Measurements from ENCODE around the gene PCBP1. TPM values are rescaled to one million over a fixed set of nuclear protein-coding genes. Genes with fewer than 3 reads are reported as not detected.
A peak's percentile ranks its signal among the peaks of the same experiment; 100 is the strongest.

PCBP1 gene
- total and polyA plus RNA-seq, 9 of the 15 experiments (the other 6 are each of a cell fraction or from before 2014, with no cell fraction given), result 19.2 to 407 (median 78.1) TPM

DNA sequence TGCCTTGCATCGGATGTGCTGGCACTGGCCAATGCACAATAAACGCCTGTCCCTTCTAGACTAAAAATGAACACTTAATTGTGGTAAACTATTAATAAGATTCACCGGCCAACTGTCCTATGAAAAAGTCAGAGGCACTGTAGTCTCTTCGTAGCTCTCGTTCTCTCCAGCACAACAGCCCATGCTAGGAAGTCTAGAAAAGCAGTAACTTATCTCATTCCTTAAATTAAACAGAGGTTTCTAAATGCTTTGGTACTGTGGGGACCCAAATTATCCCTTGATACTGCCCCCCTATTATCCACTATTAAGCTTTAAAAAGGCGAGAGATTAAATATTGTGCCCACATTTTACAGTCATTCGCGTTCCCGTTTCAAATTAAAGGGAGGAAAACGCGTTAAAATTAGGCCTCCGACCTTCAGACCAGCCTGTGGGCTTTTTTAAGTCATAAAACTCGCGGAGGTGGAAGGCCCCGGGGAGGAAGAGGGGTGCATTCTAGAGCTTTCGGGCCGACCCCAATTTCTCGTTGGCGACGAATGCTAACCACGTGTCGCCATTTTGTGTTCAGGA is 1.5 kb upstream of the PCBP1 start (continued):
- TF ChIP-seq BACH1 (tag; IDR thresholded peaks at IDR 0.05) (peak; percentile 93; the same call in 1 of the 2 replicates), HOXB6 (CRISPR knock-in tag; IDR thresholded peaks at IDR 0.05; ENCODE audit: borderline replicate concordance) (no peak), JUNB (CRISPR knock-in tag; conservative IDR thresholded peaks at IDR 0.05) (no peak), ARHGAP35 (IDR thresholded peaks at IDR 0.05; ENCODE audit: partially characterized antibody) (no peak), POLR3A (IDR thresholded peaks at IDR 0.05; ENCODE audit: borderline replicate concordance, extremely low read depth, insufficient read depth, insufficient read length) (no peak), ZNF24 (IDR thresholded peaks at IDR 0.05) (no peak), GATAD2A (IDR thresholded peaks at IDR 0.05) (no peak), ZFP30 (CRISPR knock-in tag; IDR thresholded peaks at IDR 0.05; ENCODE audit: borderline replicate concordance) (no peak), MYC (IDR thresholded peaks at IDR 0.05; ENCODE audit: low read depth, low read length) (peak; percentile 84; the same call in 1 of the 2 replicates), MYC (CRISPR knock-in tag; IDR thresholded peaks at IDR 0.05; ENCODE audit: borderline replicate concordance, low read depth) (no peak), DIDO1 (tag; IDR thresholded peaks at IDR 0.05; ENCODE audit: low read depth) (no peak), PHB (CRISPR knock-in tag; IDR thresholded peaks at IDR 0.05) (no peak), EGR1 (conservative IDR thresholded peaks at IDR 0.05) (no peak), ZNF311 (CRISPR knock-in tag; IDR thresholded peaks at IDR 0.05) (no peak), CBX3 (IDR thresholded peaks at IDR 0.05; ENCODE audit: borderline replicate concordance in 1 of 2, low read length in 2 of 2) (no peak; a peak in 1 of 3 replicates), CHD1 (IDR thresholded peaks at IDR 0.05; ENCODE audit: low read length) (peak; percentile 65), NEUROD1 (IDR thresholded peaks at IDR 0.05; ENCODE audit: borderline replicate concordance, low read depth, low read length, partially characterized antibody) (no peak), ZNF274 (IDR thresholded peaks at IDR 0.05; ENCODE audit: borderline replicate concordance, low read depth, low read length) (no peak), CBX8 (IDR thresholded peaks at IDR 0.05; ENCODE audit: borderline replicate concordance, extremely low read depth, low read depth, low read length, poor library complexity, severe bottlenecking) (no peak), ESRRB (CRISPR knock-in tag; IDR thresholded peaks at IDR 0.05; ENCODE audit: borderline replicate concordance) (no peak), MTA3 (IDR thresholded peaks at IDR 0.05; ENCODE audit: borderline replicate concordance) (no peak), ZNF696 (CRISPR knock-in tag; conservative IDR thresholded peaks at IDR 0.05) (no peak)
- TF ChIP-seq, protein P1, sequence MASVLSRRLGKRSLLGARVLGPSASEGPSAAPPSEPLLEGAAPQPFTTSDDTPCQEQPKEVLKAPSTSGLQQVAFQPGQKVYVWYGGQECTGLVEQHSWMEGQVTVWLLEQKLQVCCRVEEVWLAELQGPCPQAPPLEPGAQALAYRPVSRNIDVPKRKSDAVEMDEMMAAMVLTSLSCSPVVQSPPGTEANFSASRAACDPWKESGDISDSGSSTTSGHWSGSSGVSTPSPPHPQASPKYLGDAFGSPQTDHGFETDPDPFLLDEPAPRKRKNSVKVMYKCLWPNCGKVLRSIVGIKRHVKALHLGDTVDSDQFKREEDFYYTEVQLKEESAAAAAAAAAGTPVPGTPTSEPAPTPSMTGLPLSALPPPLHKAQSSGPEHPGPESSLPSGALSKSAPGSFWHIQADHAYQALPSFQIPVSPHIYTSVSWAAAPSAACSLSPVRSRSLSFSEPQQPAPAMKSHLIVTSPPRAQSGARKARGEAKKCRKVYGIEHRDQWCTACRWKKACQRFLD (CRISPR knock-in tag; IDR thresholded peaks at IDR 0.05), result no peak
- TF ChIP-seq, protein P2, sequence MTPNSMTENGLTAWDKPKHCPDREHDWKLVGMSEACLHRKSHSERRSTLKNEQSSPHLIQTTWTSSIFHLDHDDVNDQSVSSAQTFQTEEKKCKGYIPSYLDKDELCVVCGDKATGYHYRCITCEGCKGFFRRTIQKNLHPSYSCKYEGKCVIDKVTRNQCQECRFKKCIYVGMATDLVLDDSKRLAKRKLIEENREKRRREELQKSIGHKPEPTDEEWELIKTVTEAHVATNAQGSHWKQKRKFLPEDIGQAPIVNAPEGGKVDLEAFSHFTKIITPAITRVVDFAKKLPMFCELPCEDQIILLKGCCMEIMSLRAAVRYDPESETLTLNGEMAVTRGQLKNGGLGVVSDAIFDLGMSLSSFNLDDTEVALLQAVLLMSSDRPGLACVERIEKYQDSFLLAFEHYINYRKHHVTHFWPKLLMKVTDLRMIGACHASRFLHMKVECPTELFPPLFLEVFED (CRISPR knock-in tag; conservative IDR thresholded peaks at IDR 0.05), result no peak
- TF ChIP-seq, protein P3, sequence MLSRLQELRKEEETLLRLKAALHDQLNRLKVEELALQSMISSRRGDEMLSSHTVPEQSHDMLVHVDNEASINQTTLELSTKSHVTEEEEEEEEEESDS (CRISPR knock-in tag; IDR thresholded peaks at IDR 0.05), result no peak
- TF ChIP-seq, protein P4, sequence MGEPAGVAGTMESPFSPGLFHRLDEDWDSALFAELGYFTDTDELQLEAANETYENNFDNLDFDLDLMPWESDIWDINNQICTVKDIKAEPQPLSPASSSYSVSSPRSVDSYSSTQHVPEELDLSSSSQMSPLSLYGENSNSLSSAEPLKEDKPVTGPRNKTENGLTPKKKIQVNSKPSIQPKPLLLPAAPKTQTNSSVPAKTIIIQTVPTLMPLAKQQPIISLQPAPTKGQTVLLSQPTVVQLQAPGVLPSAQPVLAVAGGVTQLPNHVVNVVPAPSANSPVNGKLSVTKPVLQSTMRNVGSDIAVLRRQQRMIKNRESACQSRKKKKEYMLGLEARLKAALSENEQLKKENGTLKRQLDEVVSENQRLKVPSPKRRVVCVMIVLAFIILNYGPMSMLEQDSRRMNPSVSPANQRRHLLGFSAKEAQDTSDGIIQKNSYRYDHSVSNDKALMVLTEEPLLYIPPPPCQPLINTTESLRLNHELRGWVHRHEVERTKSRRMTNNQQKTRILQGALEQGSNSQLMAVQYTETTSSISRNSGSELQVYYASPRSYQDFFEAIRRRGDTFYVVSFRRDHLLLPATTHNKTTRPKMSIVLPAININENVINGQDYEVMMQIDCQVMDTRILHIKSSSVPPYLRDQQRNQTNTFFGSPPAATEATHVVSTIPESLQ (CRISPR knock-in tag; IDR thresholded peaks at IDR 0.05), result no peak

Data from K562 (cell line).